Measurements from ENCODE around the gene GPLD1.
"Not testable (repeated sequence)": the region's sequence is repeated elsewhere in the genome, so short reads cannot be mapped to it uniquely, and the experiment has no call there.

Gene GPLD1

GRCh38 chr6:24384369-24385130 lies 104.8 kb downstream of the GPLD1 start:
- not testable (repeated sequence) for DNase-seq; H3K4me1 Mint-ChIP-seq (ENCODE audit: low read depth in 2 of 2); H3K27ac Mint-ChIP-seq; H3K4me3 Mint-ChIP-seq; H3K9me3 Mint-ChIP-seq; H3K36me3 Mint-ChIP-seq (ENCODE audit: insufficient read depth); ATAC-seq (replicated peaks)
- H3K27me3 Mint-ChIP-seq, result peaks cover 36 to 43% of the 10 kb centered on the region in 2 donors

GRCh38 chr6:24382891-24383494 lies 106.4 kb downstream of the GPLD1 start:
- not testable (repeated sequence) for ATAC-seq (replicated peaks); H3K4me1 Mint-ChIP-seq (ENCODE audit: low read depth in 2 of 2); H3K36me3 Mint-ChIP-seq (ENCODE audit: insufficient read depth); H3K27ac Mint-ChIP-seq; H3K4me3 Mint-ChIP-seq; DNase-seq; H3K9me3 Mint-ChIP-seq
- H3K27me3 Mint-ChIP-seq, result peaks cover 43 to 56% of the 10 kb centered on the region in 2 donors

- Mint-ChIP-seq H3K27me3 (peaks cover 44 to 51% of the 10 kb centered on the region in 2 donors), H3K9me3 (no peaks in the 10 kb centered on the region), H3K36me3 (ENCODE audit: insufficient read depth) (no peaks in the 10 kb centered on the region), H3K4me3 (no peak overlapping the region), H3K4me1 (ENCODE audit: low read depth in 2 of 2) (no peaks in the 10 kb centered on the region), H3K27ac (no peak overlapping the region)
- no peak for ATAC-seq (replicated peaks)
- DNase-seq, result no peak
Measured at GRCh38 chr6:24382220-24382540, 107.2 kb downstream of the GPLD1 start.

GRCh38 chr6:24381476-24382219 lies 107.7 kb downstream of the GPLD1 start:
- H3K36me3 Mint-ChIP-seq (ENCODE audit: insufficient read depth), result no peaks in the 10 kb centered on the region
- no peaks in the 10 kb centered on the region for H3K4me1 Mint-ChIP-seq (ENCODE audit: low read depth in 2 of 2)
- peaks cover 43 to 52% of the 10 kb centered on the region in 2 donors for H3K27me3 Mint-ChIP-seq
- H3K9me3 Mint-ChIP-seq, result no peaks in the 10 kb centered on the region
- H3K4me3 Mint-ChIP-seq, result no peak overlapping the region
- no peak overlapping the region for H3K27ac Mint-ChIP-seq
- ATAC-seq (replicated peaks) (no peak), DNase-seq (no peak)

- Mint-ChIP-seq H3K9me3 (no peaks in the 10 kb centered on the region), H3K27me3 (peaks cover 43 to 54% of the 10 kb centered on the region in 2 donors), H3K4me1 (ENCODE audit: low read depth in 2 of 2) (no peaks in the 10 kb centered on the region), H3K27ac (no peak overlapping the region), H3K4me3 (no peak overlapping the region), H3K36me3 (ENCODE audit: insufficient read depth) (no peaks in the 10 kb centered on the region)
- DNase-seq (no peak), ATAC-seq (replicated peaks) (no peak)
Measured at GRCh38 chr6:24378473-24379097, 110.8 kb downstream of the GPLD1 start.

Data from effector memory CD8-positive, alpha-beta T cell (primary cell).